ENCODE results near the gene C11orf58.

GRCh38 chr11:16727806-16728205 is 10.6 kb upstream of the C11orf58 start:
- TF ChIP-seq POLR2AphosphoS5 (IDR thresholded peaks at IDR 0.05; ENCODE audit: low read depth): no peak
- TF ChIP-seq CTCF (IDR thresholded peaks at IDR 0.05; ENCODE audit: insufficient read depth, low read length): no peak
- no peak for TF ChIP-seq REST (IDR thresholded peaks at IDR 0.05; ENCODE audit: insufficient replicate concordance, low read depth)
